HepG2 (cell line): ENCODE measurements around the gene TRAPPC10. TPM values are rescaled to one million over a fixed set of nuclear protein-coding genes. Genes with fewer than 3 reads are reported as not detected.

Experiments used
- ATAC-seq: fragments of 200-7000 bp; cut with Tn5 transposase; 3 replicates; pipeline ENCODE4 v1.9.1; 2020; ENCODE audit warnings: mild to moderate bottlenecking, moderate library complexity
- BruUV-seq: library from RNA; stranded (reverse); fragments of 400-500 nt; replicated peaks from 2 replicates; lab custom pipeline; 2021; lab: Mats Ljungman, UMichigan
- CTCF ChIA-PET: fragments of 300-600 bp; formaldehyde crosslinking; extraction: SDS; loops from one replicate; lab custom pipeline; 2021; ENCODE audit warnings: low total read pairs, inconsistent platforms, low intra/inter-chr PET ratio; lab: Yijun Ruan, JAX
- POLR2A ChIA-PET: fragments of 350-600 bp; sonication (Branson Sonifier 250); formaldehyde crosslinking; loops from one replicate; lab custom pipeline; 2020; ENCODE audit warnings: antibody characterized with exemption, inconsistent platforms; lab: Yijun Ruan, JAX
- DNase-seq: peaks from one replicate; pipeline ENCODE4 v3.0.0-alpha.2; 2015; ENCODE audit warnings: low spot score
- FAIRE-seq: peaks from 3 replicates; lab custom pipeline; 2011; peaks lifted over from hg19 to GRCh38; lab: Jason Lieb, UNC
- H2AFZ ChIP-seq: one replicate; pipeline ENCODE4 v1.6.1; 2011; ENCODE audit warnings: low read length, inconsistent platforms
- H3K27ac ChIP-seq: fragments of 300-600 bp; 3 replicates; pipeline ENCODE4 v1.8.0; 2011; ENCODE audit warnings: mixed run types, mild to moderate bottlenecking, mixed read lengths, low read length, inconsistent platforms; ENCODE audit not compliant: insufficient read depth; ENCODE audit errors: extremely low read length
- H3K27me3 ChIP-seq, 2 experiments: fragments of 200-600 bp in 1 of 2; 2 replicates in 1 of 2; 3 replicates in 1 of 2; pipeline versions ENCODE4 v1.6.0 to v1.8.0; 2011; ENCODE audit warnings: low read length in 2 of 2, mild to moderate bottlenecking in 2 of 2, moderate library complexity in 2 of 2, inconsistent platforms in 1 of 2; ENCODE audit not compliant: insufficient read depth in 2 of 2, control insufficient read depth in 1 of 2
- H3K36me3 ChIP-seq, 2 experiments: fragments of 200-600 bp in 1 of 2; replicated peaks in 1 of 2; 2 replicates in 1 of 2; 3 replicates in 1 of 2; pipeline versions ENCODE4 v1.5.1 to v1.8.0; 2011; ENCODE audit warnings: low read length in 2 of 2, inconsistent platforms in 1 of 2; ENCODE audit not compliant: insufficient read depth in 2 of 2, control insufficient read depth in 1 of 2
- H3K4me1 ChIP-seq: 2 replicates; pipeline ENCODE4 v1.5.1; 2012; ENCODE audit warnings: low read length, inconsistent platforms; ENCODE audit not compliant: insufficient read depth
- H3K4me2 ChIP-seq: 2 replicates; pipeline ENCODE4 v1.6.0; 2011; ENCODE audit warnings: low read depth, low read length, inconsistent platforms
- H3K4me3 ChIP-seq, 3 experiments: fragments of 200-600 bp in 1 of 3; sonication (generic), shearing (Covaris generic) in 1 of 3; replicated peaks in 1 of 3; 2 replicates each; pipeline ENCODE4 v1.5.1; 2011 to 2016; ENCODE audit warnings: low read length in 3 of 3, inconsistent platforms in 2 of 3, low read depth in 2 of 3, mild to moderate bottlenecking in 2 of 3, control low read depth in 1 of 3, mixed read lengths in 1 of 3; ENCODE audit not compliant: insufficient read depth in 1 of 3
- H3K79me2 ChIP-seq: one replicate; pipeline ENCODE4 v1.6.1; 2011; ENCODE audit warnings: low read length, inconsistent platforms; ENCODE audit not compliant: insufficient read depth
- H3K9ac ChIP-seq: 2 replicates; pipeline ENCODE4 v1.6.0; 2011; ENCODE audit warnings: mild to moderate bottlenecking, low read depth, low read length, inconsistent platforms; ENCODE audit not compliant: insufficient read depth
- H3K9me3 ChIP-seq: 2 replicates; pipeline ENCODE4 v1.5.1; 2012; ENCODE audit warnings: mild to moderate bottlenecking, low read length
- H4K20me1 ChIP-seq: 2 replicates; pipeline ENCODE4 v1.6.0; 2011; ENCODE audit warnings: inconsistent platforms, mild to moderate bottlenecking, low read length, moderate library complexity; ENCODE audit not compliant: insufficient read depth
- ARID4A ChIP-seq: sonication (generic); formaldehyde crosslinking; IDR thresholded peaks from 2 replicates; pipeline ENCODE4 v1.5.0; 2020; ENCODE audit warnings: mild to moderate bottlenecking, missing genetic modification reagents, borderline replicate concordance
- GABPB1 ChIP-seq: IDR thresholded peaks from 2 replicates; pipeline ENCODE4 v1.6.1; 2016; ENCODE audit warnings: mild to moderate bottlenecking, missing genetic modification reagents, moderate library complexity, missing compliant biosample characterization
- HOXA7 ChIP-seq: sonication (generic); formaldehyde crosslinking; IDR thresholded peaks from 2 replicates; pipeline ENCODE4 v1.8.1; 2022; ENCODE audit warnings: mild to moderate bottlenecking, missing genetic modification reagents, moderate library complexity
- KLF13 ChIP-seq: sonication (generic); formaldehyde crosslinking; IDR thresholded peaks from 2 replicates; pipeline ENCODE4 v1.4.0; 2020; ENCODE audit warnings: mild to moderate bottlenecking, missing genetic modification reagents
- LCORL ChIP-seq, 2 experiments: fragments of 450-650 bp in 1 of 2; sonication (generic) in 1 of 2; formaldehyde crosslinking in 1 of 2; IDR thresholded peaks; 2 replicates each; pipeline versions ENCODE4 v1.5.0 to v1.6.1; 2017 to 2020; ENCODE audit warnings: antibody characterized with exemption in 1 of 2, missing genetic modification reagents in 1 of 2
- SRY ChIP-seq: sonication (generic); formaldehyde crosslinking; IDR thresholded peaks from 2 replicates; pipeline ENCODE4 v1.8.0; 2022; ENCODE audit warnings: mild to moderate bottlenecking, missing genetic modification reagents
- STAT5B ChIP-seq: sonication (generic); formaldehyde crosslinking; IDR thresholded peaks from 2 replicates; pipeline ENCODE4 v1.4.0; 2020; ENCODE audit warnings: missing genetic modification reagents
- ZNF496 ChIP-seq: sonication (generic); formaldehyde crosslinking; IDR thresholded peaks from 2 replicates; pipeline ENCODE4 v1.8.1; 2023; ENCODE audit warnings: mild to moderate bottlenecking, moderate library complexity, missing genetic modification reagents; ENCODE audit not compliant: insufficient replicate concordance
- ZNF605 ChIP-seq: sonication (generic); formaldehyde crosslinking; IDR thresholded peaks from 2 replicates; pipeline ENCODE4 v1.8.0; 2022; ENCODE audit warnings: mild to moderate bottlenecking, missing genetic modification reagents
- ZNF703 ChIP-seq: sonication (generic); formaldehyde crosslinking; IDR thresholded peaks from 2 replicates; pipeline ENCODE4 v1.5.1; 2020; ENCODE audit warnings: missing genetic modification reagents, mild to moderate bottlenecking, moderate library complexity, borderline replicate concordance
- ZNF788 ChIP-seq: sonication (generic); formaldehyde crosslinking; IDR thresholded peaks from 2 replicates; pipeline ENCODE4 v1.5.0; 2020; ENCODE audit warnings: mild to moderate bottlenecking, missing genetic modification reagents, borderline replicate concordance
- ZSCAN12 ChIP-seq: sonication (generic); formaldehyde crosslinking; IDR thresholded peaks from 2 replicates; pipeline ENCODE4 v1.9.0; 2021; ENCODE audit warnings: mild to moderate bottlenecking, missing genetic modification reagents
- WGBS: methylation state at CpG from one replicate; pipeline ENCODE4 v1.1.6; 2017; ENCODE audit warnings: low lambda C conversion rate; 5-methylcytosine and 5-hydroxymethylcytosine counted together
- in situ Hi-C: cut with HindIII; loops from 2 replicates; pipeline ENCODE4 v1.10.0; 2017; ENCODE audit warnings: low pct_unique_long_range_greater_than_20kb; ENCODE audit not compliant: extremely low pct_ligation_motif_present
- intact Hi-C: fragments of 100-400 bp; cut with micrococcal nuclease; formaldehyde crosslinking; loops from one replicate; pipeline ENCODE4 v1.10.0; 2022; ENCODE audit not compliant: unreplicated experiment
- polyA plus RNA-seq, 8 experiments: library from polyadenylated mRNA; depleted of rRNA in 3 of 8; stranded (reverse) in 7 of 8; unstranded in 1 of 8; fragments of >200 nt; fragmentation: Illumina TruSeq in 4 of 8; extraction: Trizol in 4 of 8; gene quantifications; 2 replicates each; pipeline versions ENCODE4 v1.2.1 to v1.2.3, GENCODE V29; 2011 to 2016; ENCODE audit warnings: low read depth in 4 of 8, missing spikeins in 1 of 8, mixed read lengths in 1 of 8; ENCODE audit not compliant: insufficient read depth in 1 of 8
- total RNA-seq, 5 experiments: library from RNA; depleted of rRNA; stranded (reverse); fragments of >200 nt; fragmentation: Illumina TruSeq; extraction: Trizol; gene quantifications; 2 replicates each; pipeline ENCODE4 v1.2.3, GENCODE V29; 2016; ENCODE audit warnings: low read depth in 1 of 5

The TRAPPC10 gene
- total and polyA plus RNA-seq, 2 of the 13 experiments (the other 11 are each of a cell fraction or from before 2014, with no cell fraction given): 10.6 to 16.5 TPM

GRCh38 chr21:44011123-44011522 lies 986 bp upstream of the TRAPPC10 start:
- H3K9me3 ChIP-seq: no peaks in the 10 kb centered on the region
- CTCF ChIA-PET: no interaction called here
- intact Hi-C loops (no loop called here), in situ Hi-C loops (no loop called here)
- DNase-seq (no peak), ATAC-seq (no peak), FAIRE-seq (no peak)
- H2AFZ ChIP-seq: no peak overlapping the region
- 29% methylated on average over 9 of the region's 9 CpGs for WGBS
- 0 out of 2 replicates have a peak, but pooled peaks cover 9% of the 10 kb centered on the region for H4K20me1 ChIP-seq
- no peaks in the 10 kb centered on the region; a peak in 1 of 5 replicates for H3K27me3 ChIP-seq
- TF ChIP-seq LCORL (IDR thresholded peaks at IDR 0.05) (no peak), LCORL (CRISPR knock-in tag; IDR thresholded peaks at IDR 0.05) (0 out of 2 replicates have a peak, but pooled peaks have one; percentile 2), ZNF605 (CRISPR knock-in tag) (no peak)
- H3K9ac ChIP-seq: peak overlapping the region; percentile 90; the same call in 1 of the 2 replicates
- peaks cover 49% of the 10 kb centered on the region for H3K4me1 ChIP-seq
- peak overlapping the region; percentile 81 for H3K4me2 ChIP-seq
- H3K27ac ChIP-seq: no peak overlapping the region
- TSS peak; percentile 87 for BruUV-seq
- POLR2A ChIA-PET: no interaction called here
- H3K79me2 ChIP-seq: peaks cover 37% of the 10 kb centered on the region
- peak overlapping the region; percentile 75 to 85 (median 83) for H3K4me3 ChIP-seq
- H3K36me3 ChIP-seq: no peaks in the 10 kb centered on the region

- CTCF ChIA-PET: no interaction called here
- intact Hi-C loops: loop anchor here (1.0 kb wide), 1 partner anchor 55 kb away; no protein-coding TSS in a partner anchor
- TF ChIP-seq STAT5B (CRISPR knock-in tag) (no peak), HOXA7 (CRISPR knock-in tag) (no peak), ZNF788 (CRISPR knock-in tag) (0 out of 2 replicates have a peak, but pooled peaks have one; percentile 38), ARID4A (CRISPR knock-in tag) (peak; percentile 58), KLF13 (no peak), ZNF496 (CRISPR knock-in tag) (no peak), ZNF703 (CRISPR knock-in tag) (no peak), GABPB1 (CRISPR knock-in tag) (peak; percentile 82; the same call in 1 of the 2 replicates), ZSCAN12 (CRISPR knock-in tag) (0 out of 2 replicates have a peak, but pooled peaks have one; percentile 21), SRY (CRISPR knock-in tag) (no peak)
These were observed 618 bp downstream of the TRAPPC10 start for GRCh38 chr21:44012474-44013379.

More at GRCh38 chr21:44012474-44013379, 618 bp downstream of the TRAPPC10 start:
- Histone ChIP-seq H3K9me3 (no peaks in the 10 kb centered on the region), H3K27me3 (no peaks in the 10 kb centered on the region; a peak in 1 of 5 replicates), H3K4me3 (peak overlapping the region; percentile 80 to 85 (median 83)), H2AFZ (no peak overlapping the region), H3K4me2 (peak overlapping the region; percentile 90), H3K27ac (peak overlapping the region; percentile 92), H3K36me3 (no peaks in the 10 kb centered on the region), H3K79me2 (peaks cover 51% of the 10 kb centered on the region), H3K4me1 (peaks cover 50% of the 10 kb centered on the region), H3K9ac (peak overlapping the region; percentile 84), H4K20me1 (0 out of 2 replicates have a peak, but pooled peaks cover 9% of the 10 kb centered on the region)
- POLR2A ChIA-PET: no interaction called here
- peak; percentile 65 for DNase-seq
- BruUV-seq: no TSS peak
- in situ Hi-C loops: no loop called here
- peak; percentile 72 for ATAC-seq
- FAIRE-seq: no peak
- whole genome bisulfite sequencing: 1% methylated on average over 20 of the region's 87 CpGs
